Upper lobe of right lung (tissue), 1 donor: Measurements from ENCODE around the gene TEX48. TPM values are rescaled to one million over a fixed set of nuclear protein-coding genes. Genes with fewer than 3 reads are reported as not detected.

ENCODE experiments used
- ATAC-seq: fragments of 200-7000 bp; cut with Tn5 transposase; one replicate; pipeline ENCODE4 v1.9.1; 2020; ENCODE audit warnings: mild to moderate bottlenecking, moderate library complexity
- DNase-seq: peaks from one replicate; pipeline ENCODE4 v3.0.0-alpha.2; 2020
- H3K27ac ChIP-seq: fragments of 200-600 bp; one replicate; pipeline ENCODE4 v1.8.0; 2022
- H3K27me3 ChIP-seq: fragments of 200-600 bp; one replicate; pipeline ENCODE4 v1.8.0; 2022; ENCODE audit warnings: mild to moderate bottlenecking
- H3K36me3 ChIP-seq: fragments of 200-600 bp; one replicate; pipeline ENCODE4 v1.8.0; 2022
- H3K4me1 ChIP-seq: fragments of 200-600 bp; one replicate; pipeline ENCODE4 v1.8.0; 2022
- H3K4me3 ChIP-seq: fragments of 200-600 bp; one replicate; pipeline ENCODE4 v1.8.0; 2022; ENCODE audit warnings: mild to moderate bottlenecking
- H3K9me3 ChIP-seq: fragments of 200-600 bp; one replicate; pipeline ENCODE4 v1.8.0; 2022
- CTCF ChIP-seq: fragments of 200-600 bp; IDR thresholded peaks from one replicate; pipeline ENCODE4 v1.8.0; 2022; ENCODE audit warnings: antibody characterized with exemption
- intact Hi-C: fragments of 100-400 bp; cut with DNase I; formaldehyde crosslinking; loops from one replicate; pipeline ENCODE4 v1.11.0; 2022
- total RNA-seq: library from RNA; stranded (reverse); fragmentation: NEBNext Ultra II Directional; extraction: Animal tissue kit (Norgen Biotek cat#: 25700); gene quantifications from one replicate; pipeline ENCODE4 v1.2.1, GENCODE V29; 2021
- donor health status: DM: no; HTN: yes; CAD: no; lungs with severe emphysema.

The TEX48 gene
- total RNA-seq, 1 donor from 2014 or later: not detected

GRCh38 chr9:114643001-114643400, 39.0 kb downstream of the TEX48 start:
- peaks cover 53% of the 10 kb centered on the region for H3K36me3 ChIP-seq
- H3K9me3 ChIP-seq: no peaks in the 10 kb centered on the region
- H3K27ac ChIP-seq: no peak overlapping the region
- ATAC-seq (no peak), DNase-seq (no peak)
- H3K4me1 ChIP-seq: no peaks in the 10 kb centered on the region
- intact Hi-C loops: no loop called here
- TF ChIP-seq CTCF: no peak
- no peak overlapping the region for H3K4me3 ChIP-seq
- H3K27me3 ChIP-seq: no peaks in the 10 kb centered on the region

- intact Hi-C loops: no loop called here
- ATAC-seq (peak; percentile 70), DNase-seq (no peak)
- Histone ChIP-seq H3K27ac (no peak overlapping the region), H3K9me3 (no peaks in the 10 kb centered on the region), H3K27me3 (no peaks in the 10 kb centered on the region), H3K4me3 (no peak overlapping the region), H3K36me3 (peaks cover 60% of the 10 kb centered on the region), H3K4me1 (no peaks in the 10 kb centered on the region)
- no peak for TF ChIP-seq CTCF
Measured at GRCh38 chr9:114641967-114642366, 40.0 kb downstream of the TEX48 start.

GRCh38 chr9:114638404-114638803, 43.6 kb downstream of the TEX48 start:
- H3K9me3 ChIP-seq: no peaks in the 10 kb centered on the region
- no peaks in the 10 kb centered on the region for H3K27me3 ChIP-seq
- intact Hi-C loops: no loop called here
- H3K36me3 ChIP-seq: peaks cover 59% of the 10 kb centered on the region
- H3K27ac ChIP-seq: no peak overlapping the region
- DNase-seq: no peak
- H3K4me1 ChIP-seq: no peaks in the 10 kb centered on the region
- no peak overlapping the region for H3K4me3 ChIP-seq
- TF ChIP-seq CTCF: no peak
- ATAC-seq: no peak

GRCh38 chr9:114634387-114634786, 47.6 kb downstream of the TEX48 start:
- no peak overlapping the region for H3K4me3 ChIP-seq
- no peak overlapping the region for H3K27ac ChIP-seq
- no peaks in the 10 kb centered on the region for H3K9me3 ChIP-seq
- no peak for ATAC-seq
- intact Hi-C loops: no loop called here
- no peak for DNase-seq
- no peak for TF ChIP-seq CTCF
- H3K27me3 ChIP-seq: no peaks in the 10 kb centered on the region
- peaks cover 80% of the 10 kb centered on the region for H3K36me3 ChIP-seq
- H3K4me1 ChIP-seq: no peaks in the 10 kb centered on the region

GRCh38 chr9:114633438-114634089, 48.4 kb downstream of the TEX48 start:
- DNase-seq (no peak), ATAC-seq (no peak)
- no peaks in the 10 kb centered on the region for H3K9me3 ChIP-seq
- H3K4me3 ChIP-seq: no peak overlapping the region
- no peaks in the 10 kb centered on the region for H3K27me3 ChIP-seq
- no peak for TF ChIP-seq CTCF
- no peaks in the 10 kb centered on the region for H3K4me1 ChIP-seq
- no peak overlapping the region for H3K27ac ChIP-seq
- H3K36me3 ChIP-seq: peaks cover 80% of the 10 kb centered on the region
- intact Hi-C loops: no loop called here

GRCh38 chr9:114631166-114631565, 50.8 kb downstream of the TEX48 start:
- Histone ChIP-seq H3K4me1 (no peaks in the 10 kb centered on the region), H3K9me3 (no peaks in the 10 kb centered on the region), H3K27ac (no peak overlapping the region), H3K27me3 (no peaks in the 10 kb centered on the region), H3K36me3 (peaks cover 82% of the 10 kb centered on the region), H3K4me3 (no peak overlapping the region)
- intact Hi-C loops: no loop called here
- no peak for TF ChIP-seq CTCF
- DNase-seq (no peak), ATAC-seq (no peak)
